Tibial nerve (tissue), 3 donors: ENCODE data around the gene MBNL2.

Experiments
- EP300 ChIP-seq, 2 donors: sonication (generic); formaldehyde crosslinking; IDR thresholded peaks; one replicate each; pipeline ENCODE4 v1.6.1; 2017; ENCODE audit warnings: antibody characterized with exemption in 2 of 2, mild to moderate bottlenecking in 1 of 2
- POLR2A ChIP-seq, 2 donors: fragments of 450-650 bp; IDR thresholded peaks; one replicate each; pipeline ENCODE4 v1.6.1; 2017; ENCODE audit warnings: antibody characterized with exemption in 2 of 2, mild to moderate bottlenecking in 2 of 2, moderate library complexity in 2 of 2

DNA sequence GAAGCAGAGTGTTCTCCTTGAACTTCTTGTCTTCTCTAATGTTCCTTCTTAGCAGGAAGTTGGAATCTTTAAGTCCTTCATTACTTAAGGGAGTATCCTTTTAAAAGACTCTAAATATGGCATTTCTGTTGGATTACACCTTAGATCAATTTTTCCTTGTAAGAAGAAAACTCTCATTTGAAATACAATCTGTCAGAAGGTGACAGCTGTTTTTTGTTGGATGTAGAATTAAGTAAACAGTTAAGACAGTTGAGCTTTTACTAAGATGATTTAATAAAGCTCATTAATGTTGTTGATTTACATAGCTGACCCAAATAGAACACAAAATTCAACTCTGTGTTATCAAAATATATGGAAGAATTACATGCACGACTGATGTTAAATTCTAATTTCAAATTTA is 16.7 kb upstream of the MBNL2 start:
- TF ChIP-seq POLR2A (IDR thresholded peaks at IDR 0.05): no peak
- no peak for TF ChIP-seq EP300 (IDR thresholded peaks at IDR 0.05)
